Measurements from ENCODE around the gene DLG1.

The DLG1 gene

DNA sequence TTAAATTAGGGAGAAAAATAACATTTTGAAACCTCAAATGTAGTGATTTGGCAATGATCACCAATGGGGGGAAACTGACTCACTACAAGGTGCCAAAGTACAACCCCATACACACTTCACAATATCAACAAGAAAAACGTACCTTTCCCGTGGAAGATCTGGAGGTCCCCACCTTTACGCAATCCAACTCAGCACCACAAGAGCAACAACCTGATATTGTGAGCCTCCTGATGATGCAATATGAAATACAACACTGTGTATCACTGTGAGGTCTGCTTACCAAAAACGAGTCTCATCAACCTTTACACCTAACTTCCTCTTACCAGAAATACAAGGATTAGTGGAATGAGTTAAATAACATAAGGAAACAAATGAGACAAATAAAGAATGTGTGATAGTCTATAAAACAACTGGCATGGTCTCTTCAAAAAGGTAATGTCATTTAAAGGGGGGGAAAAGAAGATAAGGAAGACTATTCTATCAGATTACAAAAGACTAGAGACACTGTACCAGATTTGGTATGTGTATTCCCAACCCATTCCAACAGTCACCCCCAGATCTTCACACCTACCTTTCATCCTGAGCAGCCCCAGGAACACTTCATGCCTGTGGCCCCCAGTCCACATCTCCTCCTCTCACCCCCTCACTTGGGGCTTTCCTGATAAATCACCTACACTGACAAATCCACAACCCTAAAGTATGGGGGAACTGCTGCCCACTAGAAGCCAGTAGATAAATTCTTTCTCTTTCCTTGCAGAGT lies 27.7 kb downstream of the DLG1 start:
- H2AFZ ChIP-seq (ENCODE audit: low read length) = no peak overlapping the region
- no peaks in the 10 kb centered on the region for H3K9me3 ChIP-seq (replicated peaks; ENCODE audit: insufficient read depth, low read length)
- no peak for DNase-seq
- no peak overlapping the region for H3K4me3 ChIP-seq (ENCODE audit: low read length)
- peaks cover 93% of the 10 kb centered on the region for H3K79me2 ChIP-seq (ENCODE audit: low read length)
- H3K9ac ChIP-seq (ENCODE audit: low read length) = no peak overlapping the region
- no peaks in the 10 kb centered on the region for H3K4me1 ChIP-seq (ENCODE audit: low read length)
- H3K36me3 ChIP-seq (replicated peaks; ENCODE audit: insufficient read depth, low read length) = no peaks in the 10 kb centered on the region
- no peaks in the 10 kb centered on the region for H3K27me3 ChIP-seq (replicated peaks; ENCODE audit: insufficient read depth, low read length)
- no peak overlapping the region for H3K4me2 ChIP-seq (ENCODE audit: low read depth, low read length)
- no peaks in the 10 kb centered on the region for H3K9me2 ChIP-seq (replicated peaks; ENCODE audit: insufficient read depth, low read length)
- no peak overlapping the region for H3K27ac ChIP-seq (ENCODE audit: low read length)
- H4K20me1 ChIP-seq (ENCODE audit: insufficient read depth, low read length) = peaks cover 6% of the 10 kb centered on the region; the same call in 1 of the 2 replicates
- no peaks in the 10 kb centered on the region for H3F3A ChIP-seq (ENCODE audit: insufficient read depth, low read length)
- TF ChIP-seq EZH2phosphoT487 (IDR thresholded peaks at IDR 0.05; ENCODE audit: low read length) (no peak), EZH2 (optimal IDR thresholded peaks at IDR 0.05; ENCODE audit: low read depth, low read length) (no peak)
- TF ChIP-seq, protein P1, sequence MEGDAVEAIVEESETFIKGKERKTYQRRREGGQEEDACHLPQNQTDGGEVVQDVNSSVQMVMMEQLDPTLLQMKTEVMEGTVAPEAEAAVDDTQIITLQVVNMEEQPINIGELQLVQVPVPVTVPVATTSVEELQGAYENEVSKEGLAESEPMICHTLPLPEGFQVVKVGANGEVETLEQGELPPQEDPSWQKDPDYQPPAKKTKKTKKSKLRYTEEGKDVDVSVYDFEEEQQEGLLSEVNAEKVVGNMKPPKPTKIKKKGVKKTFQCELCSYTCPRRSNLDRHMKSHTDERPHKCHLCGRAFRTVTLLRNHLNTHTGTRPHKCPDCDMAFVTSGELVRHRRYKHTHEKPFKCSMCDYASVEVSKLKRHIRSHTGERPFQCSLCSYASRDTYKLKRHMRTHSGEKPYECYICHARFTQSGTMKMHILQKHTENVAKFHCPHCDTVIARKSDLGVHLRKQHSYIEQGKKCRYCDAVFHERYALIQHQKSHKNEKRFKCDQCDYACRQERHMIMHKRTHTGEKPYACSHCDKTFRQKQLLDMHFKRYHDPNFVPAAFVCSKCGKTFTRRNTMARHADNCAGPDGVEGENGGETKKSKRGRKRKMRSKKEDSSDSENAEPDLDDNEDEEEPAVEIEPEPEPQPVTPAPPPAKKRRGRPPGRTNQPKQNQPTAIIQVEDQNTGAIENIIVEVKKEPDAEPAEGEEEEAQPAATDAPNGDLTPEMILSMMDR (IDR thresholded peaks at IDR 0.05; ENCODE audit: low read length) = no peak

DNA sequence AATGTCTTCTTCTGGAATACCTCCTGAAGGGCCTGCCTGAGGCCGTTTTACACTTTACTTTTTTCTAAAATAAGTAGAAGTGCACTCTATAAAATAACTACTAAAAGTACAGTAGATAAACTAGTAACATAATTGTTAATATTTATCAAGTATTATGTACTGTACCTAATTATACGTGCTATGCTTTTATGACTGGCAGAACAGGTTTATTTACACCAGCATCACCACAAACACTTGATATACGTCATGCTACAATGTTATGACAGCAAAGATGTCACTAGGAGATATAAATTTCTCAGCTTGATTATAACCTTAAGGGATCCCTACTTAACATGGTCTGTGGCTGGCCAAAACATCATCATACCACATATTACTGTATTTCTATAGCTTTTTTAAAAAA lies 29.4 kb downstream of the DLG1 start:
- Histone ChIP-seq H2AFZ (ENCODE audit: low read length) (no peak overlapping the region), H3K4me3 (ENCODE audit: low read length) (no peak overlapping the region), H4K20me1 (ENCODE audit: insufficient read depth, low read length) (peaks cover 6% of the 10 kb centered on the region; the same call in 1 of the 2 replicates), H3K9ac (ENCODE audit: low read length) (no peak overlapping the region), H3K9me2 (replicated peaks; ENCODE audit: insufficient read depth, low read length) (no peaks in the 10 kb centered on the region), H3K9me3 (replicated peaks; ENCODE audit: insufficient read depth, low read length) (no peaks in the 10 kb centered on the region), H3K27ac (ENCODE audit: low read length) (no peak overlapping the region), H3K79me2 (ENCODE audit: low read length) (peaks cover 87% of the 10 kb centered on the region), H3K36me3 (replicated peaks; ENCODE audit: insufficient read depth, low read length) (no peaks in the 10 kb centered on the region), H3K4me2 (ENCODE audit: low read depth, low read length) (no peak overlapping the region), H3K27me3 (replicated peaks; ENCODE audit: insufficient read depth, low read length) (no peaks in the 10 kb centered on the region), H3F3A (ENCODE audit: insufficient read depth, low read length) (no peaks in the 10 kb centered on the region), H3K4me1 (ENCODE audit: low read length) (no peaks in the 10 kb centered on the region)
- DNase-seq = no peak
- no peak for TF ChIP-seq EZH2phosphoT487 (IDR thresholded peaks at IDR 0.05; ENCODE audit: low read length)
- TF ChIP-seq, protein P1 (IDR thresholded peaks at IDR 0.05; ENCODE audit: low read length) = no peak

DNA sequence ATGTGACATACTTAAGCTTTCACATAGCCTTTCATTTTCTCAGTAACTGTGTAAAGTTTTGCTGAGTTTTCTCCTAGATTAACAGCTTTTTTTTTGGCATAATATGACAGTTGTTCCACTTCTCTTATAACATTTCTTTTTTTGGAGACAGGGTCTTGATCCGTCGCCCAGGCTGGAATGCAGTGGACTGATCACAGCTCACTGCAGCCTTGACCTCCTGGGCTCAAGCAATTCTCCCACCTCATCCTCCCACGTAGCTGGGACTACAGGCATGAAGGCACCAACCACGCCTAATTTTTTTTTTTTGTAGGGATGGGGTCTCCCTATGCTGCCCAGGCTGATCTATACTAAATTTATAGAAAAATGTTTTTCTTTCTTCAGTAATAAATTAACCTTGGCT lies 30.1 kb downstream of the DLG1 start:
- Histone ChIP-seq H4K20me1 (ENCODE audit: insufficient read depth, low read length) (peaks cover 6% of the 10 kb centered on the region; the same call in 1 of the 2 replicates), H3K9me3 (replicated peaks; ENCODE audit: insufficient read depth, low read length) (no peaks in the 10 kb centered on the region), H3K4me2 (ENCODE audit: low read depth, low read length) (no peak overlapping the region), H3K27me3 (replicated peaks; ENCODE audit: insufficient read depth, low read length) (no peaks in the 10 kb centered on the region), H3K9me2 (replicated peaks; ENCODE audit: insufficient read depth, low read length) (no peaks in the 10 kb centered on the region), H2AFZ (ENCODE audit: low read length) (no peak overlapping the region), H3K27ac (ENCODE audit: low read length) (no peak overlapping the region), H3K79me2 (ENCODE audit: low read length) (peaks cover 80% of the 10 kb centered on the region), H3K4me1 (ENCODE audit: low read length) (no peaks in the 10 kb centered on the region), H3F3A (ENCODE audit: insufficient read depth, low read length) (no peaks in the 10 kb centered on the region), H3K36me3 (replicated peaks; ENCODE audit: insufficient read depth, low read length) (no peaks in the 10 kb centered on the region), H3K4me3 (ENCODE audit: low read length) (no peak overlapping the region), H3K9ac (ENCODE audit: low read length) (no peak overlapping the region)
- DNase-seq = no peak
- TF ChIP-seq, protein P1 (IDR thresholded peaks at IDR 0.05; ENCODE audit: low read length) = no peak
- TF ChIP-seq EZH2phosphoT487 (IDR thresholded peaks at IDR 0.05; ENCODE audit: low read length) = no peak
- no peak for TF ChIP-seq EZH2 (optimal IDR thresholded peaks at IDR 0.05; ENCODE audit: low read depth, low read length)

Data from MM.1S (cell line).